HepG2 (cell line): ENCODE data around the gene DUSP15. TPM values are rescaled to one million over a fixed set of nuclear protein-coding genes. Genes with fewer than 3 reads are reported as not detected.

Experiments used
- ATAC-seq: fragments of 200-7000 bp; cut with Tn5 transposase; 3 replicates; pipeline ENCODE4 v1.9.1; 2020; ENCODE audit warnings: mild to moderate bottlenecking, moderate library complexity
- BruUV-seq: library from RNA; stranded (reverse); fragments of 400-500 nt; replicated peaks from 2 replicates; lab custom pipeline; 2021; lab: Mats Ljungman, UMichigan
- CTCF ChIA-PET: fragments of 300-600 bp; formaldehyde crosslinking; extraction: SDS; loops from one replicate; lab custom pipeline; 2021; ENCODE audit warnings: low total read pairs, inconsistent platforms, low intra/inter-chr PET ratio; lab: Yijun Ruan, JAX
- POLR2A ChIA-PET: fragments of 350-600 bp; sonication (Branson Sonifier 250); formaldehyde crosslinking; loops from one replicate; lab custom pipeline; 2020; ENCODE audit warnings: antibody characterized with exemption, inconsistent platforms; lab: Yijun Ruan, JAX
- DNase-seq: peaks from one replicate; pipeline ENCODE4 v3.0.0-alpha.2; 2015; ENCODE audit warnings: low spot score
- FAIRE-seq: peaks from 3 replicates; lab custom pipeline; 2011; peaks lifted over from hg19 to GRCh38; lab: Jason Lieb, UNC
- H2AFZ ChIP-seq: one replicate; pipeline ENCODE4 v1.6.1; 2011; ENCODE audit warnings: low read length, inconsistent platforms
- H3K27ac ChIP-seq: fragments of 300-600 bp; 3 replicates; pipeline ENCODE4 v1.8.0; 2011; ENCODE audit warnings: mixed run types, mild to moderate bottlenecking, mixed read lengths, low read length, inconsistent platforms; ENCODE audit not compliant: insufficient read depth; ENCODE audit errors: extremely low read length
- H3K27me3 ChIP-seq, 2 experiments: fragments of 200-600 bp in 1 of 2; 2 replicates in 1 of 2; 3 replicates in 1 of 2; pipeline versions ENCODE4 v1.6.0 to v1.8.0; 2011; ENCODE audit warnings: low read length in 2 of 2, mild to moderate bottlenecking in 2 of 2, moderate library complexity in 2 of 2, inconsistent platforms in 1 of 2; ENCODE audit not compliant: insufficient read depth in 2 of 2, control insufficient read depth in 1 of 2
- H3K36me3 ChIP-seq, 2 experiments: fragments of 200-600 bp in 1 of 2; replicated peaks in 1 of 2; 2 replicates in 1 of 2; 3 replicates in 1 of 2; pipeline versions ENCODE4 v1.5.1 to v1.8.0; 2011; ENCODE audit warnings: low read length in 2 of 2, inconsistent platforms in 1 of 2; ENCODE audit not compliant: insufficient read depth in 2 of 2, control insufficient read depth in 1 of 2
- H3K4me1 ChIP-seq: 2 replicates; pipeline ENCODE4 v1.5.1; 2012; ENCODE audit warnings: low read length, inconsistent platforms; ENCODE audit not compliant: insufficient read depth
- H3K4me2 ChIP-seq: 2 replicates; pipeline ENCODE4 v1.6.0; 2011; ENCODE audit warnings: low read depth, low read length, inconsistent platforms
- H3K4me3 ChIP-seq, 3 experiments: fragments of 200-600 bp in 1 of 3; sonication (generic), shearing (Covaris generic) in 1 of 3; replicated peaks in 1 of 3; 2 replicates each; pipeline ENCODE4 v1.5.1; 2011 to 2016; ENCODE audit warnings: low read length in 3 of 3, inconsistent platforms in 2 of 3, low read depth in 2 of 3, mild to moderate bottlenecking in 2 of 3, control low read depth in 1 of 3, mixed read lengths in 1 of 3; ENCODE audit not compliant: insufficient read depth in 1 of 3
- H3K79me2 ChIP-seq: one replicate; pipeline ENCODE4 v1.6.1; 2011; ENCODE audit warnings: low read length, inconsistent platforms; ENCODE audit not compliant: insufficient read depth
- H3K9ac ChIP-seq: 2 replicates; pipeline ENCODE4 v1.6.0; 2011; ENCODE audit warnings: mild to moderate bottlenecking, low read depth, low read length, inconsistent platforms; ENCODE audit not compliant: insufficient read depth
- H3K9me3 ChIP-seq: 2 replicates; pipeline ENCODE4 v1.5.1; 2012; ENCODE audit warnings: mild to moderate bottlenecking, low read length
- H4K20me1 ChIP-seq: 2 replicates; pipeline ENCODE4 v1.6.0; 2011; ENCODE audit warnings: inconsistent platforms, mild to moderate bottlenecking, low read length, moderate library complexity; ENCODE audit not compliant: insufficient read depth
- ZNF552 ChIP-seq: sonication (generic); formaldehyde crosslinking; IDR thresholded peaks from 2 replicates; pipeline ENCODE4 v1.9.0; 2022; ENCODE audit warnings: missing genetic modification reagents, mild to moderate bottlenecking, borderline replicate concordance
- WGBS: methylation state at CpG from one replicate; pipeline ENCODE4 v1.1.6; 2017; ENCODE audit warnings: low lambda C conversion rate; 5-methylcytosine and 5-hydroxymethylcytosine counted together
- in situ Hi-C: cut with HindIII; loops from 2 replicates; pipeline ENCODE4 v1.10.0; 2017; ENCODE audit warnings: low pct_unique_long_range_greater_than_20kb; ENCODE audit not compliant: extremely low pct_ligation_motif_present
- intact Hi-C: fragments of 100-400 bp; cut with micrococcal nuclease; formaldehyde crosslinking; loops from one replicate; pipeline ENCODE4 v1.10.0; 2022; ENCODE audit not compliant: unreplicated experiment
- polyA plus RNA-seq, 8 experiments: library from polyadenylated mRNA; depleted of rRNA in 3 of 8; stranded (reverse) in 7 of 8; unstranded in 1 of 8; fragments of >200 nt; fragmentation: Illumina TruSeq in 4 of 8; extraction: Trizol in 4 of 8; gene quantifications; 2 replicates each; pipeline versions ENCODE4 v1.2.1 to v1.2.3, GENCODE V29; 2011 to 2016; ENCODE audit warnings: low read depth in 4 of 8, missing spikeins in 1 of 8, mixed read lengths in 1 of 8; ENCODE audit not compliant: insufficient read depth in 1 of 8
- total RNA-seq, 5 experiments: library from RNA; depleted of rRNA; stranded (reverse); fragments of >200 nt; fragmentation: Illumina TruSeq; extraction: Trizol; gene quantifications; 2 replicates each; pipeline ENCODE4 v1.2.3, GENCODE V29; 2016; ENCODE audit warnings: low read depth in 1 of 5
- TF ChIP-seq, protein P1 (sequence below): sonication (generic); formaldehyde crosslinking; IDR thresholded peaks from 2 replicates; pipeline ENCODE4 v1.5.1; 2020; ENCODE audit warnings: mild to moderate bottlenecking, missing genetic modification reagents, moderate library complexity
- TF ChIP-seq, protein P2 (sequence below): sonication (generic); formaldehyde crosslinking; IDR thresholded peaks from 2 replicates; pipeline ENCODE4 v1.8.0; 2022; ENCODE audit warnings: mild to moderate bottlenecking, missing genetic modification reagents, moderate library complexity

Gene DUSP15
- total and polyA plus RNA-seq, 2 of the 13 experiments (the other 11 are each of a cell fraction or from before 2014, with no cell fraction given) = 0.17 to 0.93 TPM

- no peaks in the 10 kb centered on the region for H3K9me3 ChIP-seq
- BruUV-seq = no TSS peak
- H2AFZ ChIP-seq = no peak overlapping the region
- 42% methylated on average over 5 of the region's 5 CpGs for WGBS
- no peak overlapping the region for H3K4me3 ChIP-seq
- H4K20me1 ChIP-seq = no peaks in the 10 kb centered on the region
- in situ Hi-C loops = no loop called here
- intact Hi-C loops = no loop called here
- no peaks in the 10 kb centered on the region for H3K36me3 ChIP-seq
- FAIRE-seq (no peak), DNase-seq (no peak), ATAC-seq (no peak)
- no peak overlapping the region for H3K4me2 ChIP-seq
- peaks cover 11 to 19% of the 10 kb centered on the region in 2 experiments; a peak in 3 of 5 replicates for H3K27me3 ChIP-seq
- TF ChIP-seq, protein P1, sequence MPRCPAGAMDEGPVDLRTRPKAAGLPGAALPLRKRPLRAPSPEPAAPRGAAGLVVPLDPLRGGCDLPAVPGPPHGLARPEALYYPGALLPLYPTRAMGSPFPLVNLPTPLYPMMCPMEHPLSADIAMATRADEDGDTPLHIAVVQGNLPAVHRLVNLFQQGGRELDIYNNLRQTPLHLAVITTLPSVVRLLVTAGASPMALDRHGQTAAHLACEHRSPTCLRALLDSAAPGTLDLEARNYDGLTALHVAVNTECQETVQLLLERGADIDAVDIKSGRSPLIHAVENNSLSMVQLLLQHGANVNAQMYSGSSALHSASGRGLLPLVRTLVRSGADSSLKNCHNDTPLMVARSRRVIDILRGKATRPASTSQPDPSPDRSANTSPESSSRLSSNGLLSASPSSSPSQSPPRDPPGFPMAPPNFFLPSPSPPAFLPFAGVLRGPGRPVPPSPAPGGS (CRISPR knock-in tag) = 0 out of 2 replicates have a peak, but pooled peaks have one; percentile 0
- TF ChIP-seq ZNF552 (CRISPR knock-in tag) = no peak
- TF ChIP-seq, protein P2, sequence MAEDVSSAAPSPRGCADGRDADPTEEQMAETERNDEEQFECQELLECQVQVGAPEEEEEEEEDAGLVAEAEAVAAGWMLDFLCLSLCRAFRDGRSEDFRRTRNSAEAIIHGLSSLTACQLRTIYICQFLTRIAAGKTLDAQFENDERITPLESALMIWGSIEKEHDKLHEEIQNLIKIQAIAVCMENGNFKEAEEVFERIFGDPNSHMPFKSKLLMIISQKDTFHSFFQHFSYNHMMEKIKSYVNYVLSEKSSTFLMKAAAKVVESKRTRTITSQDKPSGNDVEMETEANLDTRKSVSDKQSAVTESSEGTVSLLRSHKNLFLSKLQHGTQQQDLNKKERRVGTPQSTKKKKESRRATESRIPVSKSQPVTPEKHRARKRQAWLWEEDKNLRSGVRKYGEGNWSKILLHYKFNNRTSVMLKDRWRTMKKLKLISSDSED (CRISPR knock-in tag) = 0 out of 2 replicates have a peak, but pooled peaks have one; percentile 29
- peaks cover 37% of the 10 kb centered on the region for H3K4me1 ChIP-seq
- no peak overlapping the region for H3K9ac ChIP-seq
- ChIA-PET CTCF (no interaction called here), POLR2A (interaction anchor here (1.1 kb wide), 1 partner anchor 10 kb away, joined by 4 read pairs; no protein-coding TSS in a partner anchor)
- H3K27ac ChIP-seq = no peak overlapping the region
- H3K79me2 ChIP-seq = no peaks in the 10 kb centered on the region
These were observed 33.3 kb downstream of the DUSP15 start for GRCh38 chr20:31836853-31837608.
